A673 (cell line): Measurements from ENCODE around the gene CYP17A1. TPM values are rescaled to one million over a fixed set of nuclear protein-coding genes. Genes with fewer than 3 reads are reported as not detected.

Source experiments
- BruUV-seq: library from RNA; stranded (reverse); fragments of 400-500 nt; replicated peaks from 2 replicates; lab custom pipeline; 2021; lab: Mats Ljungman, UMichigan
- CTCF ChIA-PET: fragments of 300-600 bp; sonication (Branson Sonifier 250); formaldehyde crosslinking; loops from one replicate; lab custom pipeline; 2022; ENCODE audit warnings: antibody characterized with exemption; lab: Charles Lee
- POLR2A ChIA-PET: fragments of 300-600 bp; sonication (Branson Sonifier 250); formaldehyde crosslinking; loops from one replicate; lab custom pipeline; 2022; ENCODE audit warnings: antibody characterized with exemption; ENCODE audit not compliant: low non-redundant PET; lab: Charles Lee
- DNase-seq: peaks from one replicate; pipeline ENCODE4 v3.0.0-alpha.2; 2015; ENCODE audit warnings: low spot score
- H3K27ac ChIP-seq: fragments of 200-600 bp; sonication (generic); 2 replicates; pipeline ENCODE4 v1.5.1; 2016; ENCODE audit warnings: mixed run types, low read depth, mild to moderate bottlenecking, mixed read lengths, antibody characterized with exemption, low read length; ENCODE audit not compliant: poor library complexity, severe bottlenecking
- H3K27me3 ChIP-seq: fragments of 200-600 bp; sonication (generic); replicated peaks from 2 replicates; pipeline ENCODE4 v1.6.1; 2017; ENCODE audit warnings: mixed run types, low read depth, mild to moderate bottlenecking, mixed read lengths, antibody characterized with exemption, low read length; ENCODE audit not compliant: insufficient read depth, poor library complexity
- H3K36me3 ChIP-seq: fragments of 200-600 bp; sonication (generic); 2 replicates; pipeline ENCODE4 v1.6.1; 2016; ENCODE audit warnings: mixed run types, mild to moderate bottlenecking, mixed read lengths, antibody characterized with exemption, low read length; ENCODE audit not compliant: insufficient read depth, poor library complexity, severe bottlenecking
- H3K4me1 ChIP-seq: fragments of 200-600 bp; sonication (generic); 2 replicates; pipeline ENCODE4 v1.6.1; 2017; ENCODE audit warnings: mixed run types, mild to moderate bottlenecking, mixed read lengths, antibody characterized with exemption, low read length; ENCODE audit not compliant: insufficient read depth, poor library complexity, severe bottlenecking
- H3K4me3 ChIP-seq: fragments of 200-600 bp; sonication (generic); 2 replicates; pipeline ENCODE4 v1.5.1; 2016; ENCODE audit warnings: low read depth, mixed run types, mild to moderate bottlenecking, mixed read lengths, low read length; ENCODE audit not compliant: poor library complexity, severe bottlenecking
- H3K9me3 ChIP-seq: fragments of 200-600 bp; sonication (generic); 2 replicates; pipeline ENCODE4 v1.6.1; 2016; ENCODE audit warnings: mixed run types, low read depth, mild to moderate bottlenecking, mixed read lengths, antibody characterized with exemption, low read length; ENCODE audit not compliant: poor library complexity, severe bottlenecking
- EZH2 ChIP-seq: fragments of 200-600 bp; sonication (generic); IDR thresholded peaks from 2 replicates; pipeline ENCODE4 v1.6.1; 2017; ENCODE audit warnings: borderline replicate concordance, low read depth, mild to moderate bottlenecking, mixed read lengths, antibody characterized with exemption, low read length; ENCODE audit not compliant: poor library complexity, severe bottlenecking
- intact Hi-C: fragments of 100-400 bp; cut with micrococcal nuclease; formaldehyde crosslinking; loops from one replicate; pipeline ENCODE4 v1.10.0; 2022; ENCODE audit not compliant: unreplicated experiment
- total RNA-seq: library from RNA; stranded (reverse); gene quantifications from 2 replicates; pipeline ENCODE4 v1.2.3, GENCODE V29; 2021
- TF ChIP-seq, protein P1 (sequence below): fragments of 300-800, 200-600 bp; sonication (generic); conservative IDR thresholded peaks from 2 replicates; pipeline ENCODE4 v1.5.1; 2017; ENCODE audit warnings: low read depth, mild to moderate bottlenecking, antibody characterized with exemption, low read length, moderate library complexity, mixed read lengths

CYP17A1 gene
- total RNA-seq, 1 experiment from 2014 or later, result not detected

DNA sequence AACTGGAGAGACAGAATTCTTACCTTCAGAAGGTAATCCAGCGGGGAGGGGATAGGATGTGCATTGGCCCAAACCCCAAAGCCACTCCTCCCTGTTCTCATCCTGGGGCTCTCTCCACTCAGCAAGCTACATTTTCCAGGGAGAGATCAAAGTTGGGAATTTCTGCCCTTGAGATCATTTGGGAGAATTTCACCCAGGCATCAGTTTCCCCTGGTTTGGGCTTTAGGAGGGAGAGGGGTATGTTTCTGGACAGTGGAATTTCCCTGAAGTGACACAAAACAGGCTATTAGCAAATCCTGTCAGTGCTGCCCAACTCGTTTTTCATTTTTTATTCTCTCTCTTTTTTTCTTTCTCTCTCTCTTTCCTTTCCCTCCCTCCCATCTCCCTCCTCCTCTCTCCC is 35.7 kb downstream of the CYP17A1 start:
- no peak for DNase-seq
- TF ChIP-seq, protein P1, sequence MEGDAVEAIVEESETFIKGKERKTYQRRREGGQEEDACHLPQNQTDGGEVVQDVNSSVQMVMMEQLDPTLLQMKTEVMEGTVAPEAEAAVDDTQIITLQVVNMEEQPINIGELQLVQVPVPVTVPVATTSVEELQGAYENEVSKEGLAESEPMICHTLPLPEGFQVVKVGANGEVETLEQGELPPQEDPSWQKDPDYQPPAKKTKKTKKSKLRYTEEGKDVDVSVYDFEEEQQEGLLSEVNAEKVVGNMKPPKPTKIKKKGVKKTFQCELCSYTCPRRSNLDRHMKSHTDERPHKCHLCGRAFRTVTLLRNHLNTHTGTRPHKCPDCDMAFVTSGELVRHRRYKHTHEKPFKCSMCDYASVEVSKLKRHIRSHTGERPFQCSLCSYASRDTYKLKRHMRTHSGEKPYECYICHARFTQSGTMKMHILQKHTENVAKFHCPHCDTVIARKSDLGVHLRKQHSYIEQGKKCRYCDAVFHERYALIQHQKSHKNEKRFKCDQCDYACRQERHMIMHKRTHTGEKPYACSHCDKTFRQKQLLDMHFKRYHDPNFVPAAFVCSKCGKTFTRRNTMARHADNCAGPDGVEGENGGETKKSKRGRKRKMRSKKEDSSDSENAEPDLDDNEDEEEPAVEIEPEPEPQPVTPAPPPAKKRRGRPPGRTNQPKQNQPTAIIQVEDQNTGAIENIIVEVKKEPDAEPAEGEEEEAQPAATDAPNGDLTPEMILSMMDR, result no peak
- no peak for TF ChIP-seq EZH2
- no peak overlapping the region for H3K27ac ChIP-seq
- H3K9me3 ChIP-seq, result no peaks in the 10 kb centered on the region
- peaks cover 42% of the 10 kb centered on the region for H3K4me1 ChIP-seq
- H3K4me3 ChIP-seq, result no peak overlapping the region
- ChIA-PET POLR2A (no interaction called here), CTCF (no interaction called here)
- intact Hi-C loops, result loop anchor here (5.0 kb wide), 1 partner anchor 49 kb away; no protein-coding TSS in a partner anchor
- peaks cover 4% of the 10 kb centered on the region for H3K36me3 ChIP-seq
- BruUV-seq, result no TSS peak
- no peaks in the 10 kb centered on the region for H3K27me3 ChIP-seq

DNA sequence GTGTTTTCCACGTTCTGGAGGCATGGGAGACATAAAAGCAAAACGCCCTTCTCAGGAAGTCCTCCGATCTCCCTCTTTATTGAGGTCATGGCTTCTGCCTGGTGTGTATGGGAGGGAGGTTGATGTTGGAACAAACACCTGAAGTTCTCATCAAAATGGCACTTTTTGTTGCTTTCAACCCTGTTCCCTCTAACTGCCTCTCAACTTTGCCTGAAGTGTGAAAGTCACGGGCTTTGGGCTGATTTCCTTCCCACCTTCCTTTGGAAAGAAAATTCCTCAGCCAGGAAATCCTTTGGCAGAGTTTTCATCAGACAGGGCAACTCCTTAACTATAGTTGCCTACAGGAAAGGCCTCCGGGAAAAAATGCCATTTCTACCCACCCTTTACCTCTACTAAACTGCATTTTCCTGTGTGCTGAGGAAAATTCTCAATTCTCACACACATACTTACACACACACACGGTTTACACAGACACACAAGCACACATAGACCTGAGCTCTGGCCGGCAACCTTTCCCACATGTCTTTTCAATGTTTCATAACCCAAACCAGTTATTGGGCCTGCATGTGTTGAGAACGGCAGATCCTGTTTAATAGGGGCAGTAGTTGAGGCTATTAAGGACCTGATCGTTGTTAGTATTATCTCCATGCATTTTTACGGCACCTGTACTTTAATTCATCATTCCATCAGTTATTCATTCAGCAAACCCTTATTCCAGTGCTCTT is 36.4 kb downstream of the CYP17A1 start:
- ChIA-PET CTCF (no interaction called here), POLR2A (interaction anchor here (0.5 kb wide), 1 partner anchor 131 kb away, joined by 5 read pairs; no protein-coding TSS in a partner anchor)
- H3K9me3 ChIP-seq, result no peaks in the 10 kb centered on the region
- no peak overlapping the region for H3K4me3 ChIP-seq
- no peak for DNase-seq
- peaks cover 42% of the 10 kb centered on the region for H3K4me1 ChIP-seq
- no peak overlapping the region for H3K27ac ChIP-seq
- TF ChIP-seq, protein P1, result no peak
- H3K36me3 ChIP-seq, result peaks cover 4% of the 10 kb centered on the region
- no TSS peak for BruUV-seq
- intact Hi-C loops, result loop anchor here (5.0 kb wide), 1 partner anchor 48 kb away; no protein-coding TSS in a partner anchor
- no peaks in the 10 kb centered on the region for H3K27me3 ChIP-seq

DNA sequence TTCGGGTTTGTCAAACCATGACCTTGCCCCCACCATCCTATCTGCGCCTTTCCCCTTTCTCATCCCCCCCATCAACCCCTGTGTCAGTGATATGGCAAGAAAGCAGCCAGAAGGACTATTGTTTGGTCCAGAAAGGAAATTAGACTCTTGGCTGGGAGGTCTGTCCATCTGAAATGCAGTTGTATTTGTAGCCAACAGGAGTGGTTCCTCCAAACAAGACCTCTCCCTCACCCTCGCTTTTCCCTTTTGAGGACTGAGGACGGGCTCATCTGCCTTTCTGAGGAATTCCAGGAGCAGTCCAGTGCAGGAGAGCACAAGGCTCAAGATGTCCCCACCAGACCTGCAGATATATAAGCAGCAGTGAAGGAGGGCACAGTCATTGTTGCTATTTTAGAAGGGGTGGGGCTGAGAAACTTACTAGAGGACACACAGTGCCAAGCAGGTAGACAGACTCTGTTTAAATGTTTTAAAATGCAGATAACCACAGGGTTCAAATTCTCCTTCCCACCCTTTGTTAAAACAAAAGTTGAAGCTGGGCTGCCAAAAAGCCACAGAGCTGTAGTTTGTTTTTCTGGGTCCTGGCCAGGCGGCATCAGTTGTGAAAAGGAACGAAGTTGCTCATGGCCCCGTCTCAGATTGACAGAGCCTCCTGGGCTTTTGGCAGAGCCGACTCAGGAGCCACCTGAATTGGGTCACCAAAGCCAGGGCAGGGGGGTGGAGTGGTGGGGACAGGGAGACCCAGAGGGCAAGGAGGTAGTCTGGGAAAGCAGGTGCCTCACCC is 37.3 kb downstream of the CYP17A1 start:
- intact Hi-C loops, result loop anchor here (5.0 kb wide), 1 partner anchor 48 kb away; no protein-coding TSS in a partner anchor

More for the DNA sequence above, 37.3 kb downstream of the CYP17A1 start:
- TF ChIP-seq, protein P1, result no peak
- no peak for TF ChIP-seq EZH2
- no TSS peak for BruUV-seq
- no peak for DNase-seq
- Histone ChIP-seq H3K9me3 (no peaks in the 10 kb centered on the region), H3K4me1 (peaks cover 42% of the 10 kb centered on the region), H3K27me3 (no peaks in the 10 kb centered on the region), H3K27ac (no peak overlapping the region), H3K36me3 (peaks cover 4% of the 10 kb centered on the region), H3K4me3 (no peak overlapping the region)
- ChIA-PET CTCF (no interaction called here), POLR2A (no interaction called here)
